Heart right ventricle (tissue), 16 donors: ENCODE results near the gene KRTAP10-9. TPM values are rescaled to one million over a fixed set of nuclear protein-coding genes. Genes with fewer than 3 reads are reported as not detected.
A peak's percentile ranks its signal among the peaks of the same experiment; 100 is the strongest.

Experiments used
- ATAC-seq, 8 donors: fragments of 200-7000 bp; cut with Tn5 transposase; one replicate each; pipeline ENCODE4 v1.9.1; 2020; ENCODE audit warnings: mild to moderate bottlenecking in 8 of 8, moderate library complexity in 8 of 8, moderate number of reproducible peaks in 1 of 8
- DNase-seq, 2 donors: peaks; one replicate each; pipeline ENCODE4 v3.0.0-alpha.2; 2020
- H3K27ac ChIP-seq, 10 donors: fragments of 200-600 bp; sonication (generic) in 2 of 10; one replicate each; pipeline versions ENCODE4 v1.5.0 to v1.8.0; 2020 to 2022; ENCODE audit warnings: mild to moderate bottlenecking in 3 of 10
- H3K27me3 ChIP-seq, 7 donors: fragments of 200-600 bp; one replicate each; pipeline ENCODE4 v1.8.0; 2021 to 2022; ENCODE audit warnings: mild to moderate bottlenecking in 2 of 7
- H3K36me3 ChIP-seq, 9 donors: fragments of 200-600 bp; sonication (generic) in 1 of 9; one replicate each; pipeline versions ENCODE4 v1.5.0 to v1.8.0; 2020 to 2022; ENCODE audit warnings: mild to moderate bottlenecking in 2 of 9
- H3K4me1 ChIP-seq, 9 donors: fragments of 200-600 bp; sonication (generic) in 1 of 9; one replicate each; pipeline versions ENCODE4 v1.5.0 to v1.8.0; 2020 to 2022; ENCODE audit warnings: mild to moderate bottlenecking in 4 of 9
- H3K4me3 ChIP-seq, 10 donors: fragments of 200-600 bp; sonication (generic) in 2 of 10; one replicate each; pipeline versions ENCODE4 v1.5.0 to v1.8.0; 2020 to 2022; ENCODE audit warnings: mild to moderate bottlenecking in 7 of 10, moderate library complexity in 2 of 10
- H3K9me3 ChIP-seq, 11 donors: fragments of 200-600 bp in 10 of 11; sonication (generic) in 2 of 11; one replicate each; pipeline versions ENCODE4 v1.5.0 to v1.8.0; 2013 to 2022; ENCODE audit warnings: mild to moderate bottlenecking in 2 of 11, control low read depth in 1 of 11, moderate library complexity in 1 of 11
- WGBS, 2 donors: extraction: QIAGEN DNeasy Blood & Tissue Kit; methylation state at CpG; one replicate each; pipeline ENCODE4 v1.1.7; 2013; ENCODE audit warnings: inconsistent platforms in 1 of 2; 5-methylcytosine and 5-hydroxymethylcytosine counted together
- intact Hi-C, 10 donors: fragments of 100-400 bp; cut with DNase I; formaldehyde crosslinking; loops; one replicate each; pipeline versions ENCODE4 v1.11.1 to v1.14.2; 2022
- polyA plus RNA-seq, 2 donors: library from polyadenylated mRNA; stranded (reverse); fragments of 200-250 nt; gene quantifications; one replicate each; pipeline ENCODE4 v1.2.3, GENCODE V29; 2013
- total RNA-seq, 10 donors: library from RNA; stranded (reverse); fragmentation: NEBNext Ultra II Directional in 3 of 10; extraction: Animal tissue kit (Norgen Biotek cat#: 25700) in 3 of 10; gene quantifications; one replicate each; pipeline versions ENCODE4 v1.2.1 to v1.2.4, GENCODE V29; 2021 to 2023
- TF ChIP-seq, protein P1 (sequence below), 9 donors: fragments of 200-600 bp; sonication (generic) in 2 of 9; IDR thresholded peaks; one replicate each; pipeline versions ENCODE4 v1.5.0 to v1.8.0; 2021 to 2022; ENCODE audit warnings: antibody characterized with exemption in 9 of 9, mild to moderate bottlenecking in 5 of 9, moderate library complexity in 1 of 9
- donor health status: Arrhythmogenic right ventricular cardiomyopathy.
- donor health status: ischemic (EF 13 %, LVEDD 7.1; RV severe dilation, severe dysfunction).
- donor health status: healthy with polysubstance abuse.
- donor health status: DM: no; HTN: yes; CAD: no.
- donor health status: DM: no; HTN: no; CAD: no.
- donor health status: ischemic (EF 25% LVEDD 6.9; RV normal size, moderate dysfunction).
- donor health status: ischemic (EF 25% LVEDD 5.7; RV mildly dilated, moderate dysfunction).
- donor health status: healthy.
- donor health status: DM: yes; HTN: yes; CAD: no.
- donor health status: Ischemic cardiomyopathy.
- donor health status: ischemic (EF 35%, LVEDD 5.7; RV mildly dilated, moderate dysfunction).
- donor health status: nonischemic (EF 11% LVEDD 7.7; RV severe dilation, severe dysfunction).
- donor health status: DM: yes; HTN: yes; CAD: no.
- donor health status: PGD.
- donor health status: ischemic (EF 29% LVEDD 5.4; RV normal size, mild dysfunction).
- donor health status: nonischemic (EF 23%, LVEDD 6.1; RV moderate dilation, normal function).

Gene KRTAP10-9
- total and polyA plus RNA-seq, 12 donors: not detected

DNA sequence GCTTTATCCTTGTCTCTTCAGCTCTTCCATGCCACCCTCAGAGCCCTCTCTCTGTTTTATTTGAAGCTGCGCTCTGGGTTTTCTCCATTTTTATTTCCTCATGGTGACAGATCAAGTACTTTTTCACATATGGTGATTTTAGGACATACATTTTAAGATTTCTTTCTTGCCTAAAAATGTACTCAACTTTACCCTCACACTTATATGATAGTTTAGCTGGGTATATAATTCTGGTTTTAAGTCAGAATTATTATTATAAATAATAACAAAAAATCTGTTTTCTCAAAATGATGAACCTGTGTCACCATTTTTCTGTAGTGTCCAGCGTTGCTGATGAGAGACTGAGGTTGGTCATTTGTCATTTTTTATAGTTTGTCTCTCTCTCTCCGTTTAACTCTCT is 45.7 kb upstream of the KRTAP10-9 start:
- no peak for ATAC-seq
- TF ChIP-seq, protein P1, sequence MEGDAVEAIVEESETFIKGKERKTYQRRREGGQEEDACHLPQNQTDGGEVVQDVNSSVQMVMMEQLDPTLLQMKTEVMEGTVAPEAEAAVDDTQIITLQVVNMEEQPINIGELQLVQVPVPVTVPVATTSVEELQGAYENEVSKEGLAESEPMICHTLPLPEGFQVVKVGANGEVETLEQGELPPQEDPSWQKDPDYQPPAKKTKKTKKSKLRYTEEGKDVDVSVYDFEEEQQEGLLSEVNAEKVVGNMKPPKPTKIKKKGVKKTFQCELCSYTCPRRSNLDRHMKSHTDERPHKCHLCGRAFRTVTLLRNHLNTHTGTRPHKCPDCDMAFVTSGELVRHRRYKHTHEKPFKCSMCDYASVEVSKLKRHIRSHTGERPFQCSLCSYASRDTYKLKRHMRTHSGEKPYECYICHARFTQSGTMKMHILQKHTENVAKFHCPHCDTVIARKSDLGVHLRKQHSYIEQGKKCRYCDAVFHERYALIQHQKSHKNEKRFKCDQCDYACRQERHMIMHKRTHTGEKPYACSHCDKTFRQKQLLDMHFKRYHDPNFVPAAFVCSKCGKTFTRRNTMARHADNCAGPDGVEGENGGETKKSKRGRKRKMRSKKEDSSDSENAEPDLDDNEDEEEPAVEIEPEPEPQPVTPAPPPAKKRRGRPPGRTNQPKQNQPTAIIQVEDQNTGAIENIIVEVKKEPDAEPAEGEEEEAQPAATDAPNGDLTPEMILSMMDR (IDR thresholded peaks at IDR 0.05): no peak
- intact Hi-C loops: no loop called here
- H3K9me3 ChIP-seq: peaks cover 0 to 44% (median 18%) of the 10 kb centered on the region in 11 donors
- no peaks in the 10 kb centered on the region for H3K4me1 ChIP-seq
- DNase-seq: no peak
- no peak overlapping the region for H3K4me3 ChIP-seq
- peaks cover 0 to 50% (median 17%) of the 10 kb centered on the region in 7 donors for H3K27me3 ChIP-seq
- H3K27ac ChIP-seq: no peak overlapping the region
- WGBS, 2 donors: 84 to 89% methylated on average over 3 of the region's 3 CpGs
- H3K36me3 ChIP-seq: no peaks in the 10 kb centered on the region

DNA sequence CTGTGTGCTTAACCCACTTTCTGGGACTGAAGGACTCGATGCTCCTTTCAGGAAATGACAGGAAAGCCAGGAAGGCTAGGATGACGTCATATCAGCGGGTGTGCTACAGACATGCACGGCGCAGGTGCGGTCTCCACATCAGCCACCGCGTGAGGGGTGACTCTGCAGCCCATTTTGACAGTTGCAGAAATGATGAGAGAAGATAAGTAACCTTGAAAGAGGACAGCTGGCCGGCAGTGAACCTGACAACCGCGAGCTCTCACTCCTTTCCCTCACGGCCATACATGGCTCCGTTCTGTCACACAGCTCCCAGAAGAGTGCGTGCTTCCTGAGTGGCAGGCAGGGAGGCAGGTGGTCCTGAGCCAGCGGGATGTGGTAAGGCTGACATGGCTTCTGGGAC is 44.8 kb upstream of the KRTAP10-9 start:
- no peaks in the 10 kb centered on the region for H3K36me3 ChIP-seq
- TF ChIP-seq, protein P1 (IDR thresholded peaks at IDR 0.05): no peak
- intact Hi-C loops: no loop called here
- no peak overlapping the region for H3K4me3 ChIP-seq
- no peak for ATAC-seq
- H3K27me3 ChIP-seq: peaks cover 0 to 58% (median 22%) of the 10 kb centered on the region in 7 donors
- peaks cover 0 to 41% (median 11%) of the 10 kb centered on the region in 11 donors for H3K9me3 ChIP-seq
- no peak for DNase-seq
- no peaks in the 10 kb centered on the region for H3K4me1 ChIP-seq
- WGBS, 2 donors: 51 to 63% methylated on average over 15 of the region's 15 CpGs
- no peak overlapping the region for H3K27ac ChIP-seq

DNA sequence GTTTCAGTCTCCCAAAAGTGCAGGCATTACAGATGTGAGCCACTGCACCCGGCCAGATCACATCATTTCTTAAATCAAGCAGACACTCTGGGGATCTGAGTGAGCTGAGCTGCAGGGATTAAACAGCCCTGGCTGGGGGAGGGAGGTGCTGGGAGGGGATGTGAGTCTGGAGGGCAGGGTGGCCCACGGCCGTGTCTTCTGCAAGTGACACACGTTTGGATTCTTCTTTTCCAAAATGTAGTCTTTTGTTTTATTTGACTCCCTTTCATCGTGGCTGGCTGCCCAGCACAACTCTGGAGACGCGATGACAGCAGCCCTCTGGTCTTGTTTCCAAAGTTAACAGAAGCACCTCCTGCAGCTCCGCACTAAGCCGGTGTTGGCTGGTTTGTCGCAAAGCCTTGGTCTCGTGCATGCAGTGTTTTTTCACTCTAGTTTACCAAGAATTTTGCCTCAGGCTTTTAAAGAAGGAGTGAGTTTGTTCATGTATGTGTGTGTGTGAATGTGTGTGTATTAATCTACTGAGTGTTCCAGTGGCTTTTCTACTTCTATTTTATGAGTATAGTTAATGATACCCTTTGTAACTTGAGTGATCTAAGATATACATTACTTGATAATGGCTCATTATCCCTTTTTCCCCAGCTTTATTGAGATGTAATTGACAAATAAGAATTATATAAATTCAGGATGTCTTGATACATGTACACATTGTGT is 43.6 kb upstream of the KRTAP10-9 start:
- TF ChIP-seq, protein P1 (IDR thresholded peaks at IDR 0.05): no peak
- peaks cover 0 to 61% (median 22%) of the 10 kb centered on the region in 7 donors for H3K27me3 ChIP-seq
- no peak overlapping the region for H3K27ac ChIP-seq
- intact Hi-C loops: no loop called here
- DNase-seq (no peak), ATAC-seq (peak in 3 of 8 donors; percentile 66 to 78 (median 71))
- no peaks in the 10 kb centered on the region for H3K36me3 ChIP-seq
- H3K4me1 ChIP-seq: no peaks in the 10 kb centered on the region
- WGBS, 2 donors: 9 to 17% methylated on average over 11 of the region's 11 CpGs
- H3K4me3 ChIP-seq: no peak overlapping the region
- H3K9me3 ChIP-seq: peaks cover 0 to 33% (median 3%) of the 10 kb centered on the region in 11 donors

DNA sequence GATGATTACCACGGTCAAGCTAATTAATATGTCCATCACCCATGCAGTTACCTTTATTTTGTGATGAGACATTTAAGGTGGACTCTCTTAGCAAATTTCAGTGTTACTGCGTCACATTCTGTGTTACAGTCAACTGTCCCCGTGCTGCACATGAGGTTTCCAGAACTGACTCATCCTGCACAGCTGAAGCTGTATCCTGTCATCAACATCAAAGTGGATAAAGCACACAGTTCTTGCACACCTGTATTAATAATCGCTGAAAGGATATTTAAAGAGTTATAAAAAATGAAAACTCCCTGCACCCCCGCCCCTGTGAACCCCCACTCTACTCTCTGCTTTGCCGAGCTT is 43.1 kb upstream of the KRTAP10-9 start:
- Histone ChIP-seq H3K36me3 (no peaks in the 10 kb centered on the region), H3K27ac (no peak overlapping the region), H3K27me3 (peaks cover 0 to 61% (median 22%) of the 10 kb centered on the region in 7 donors), H3K4me3 (no peak overlapping the region), H3K4me1 (no peaks in the 10 kb centered on the region), H3K9me3 (peaks cover 0 to 33% (median 3%) of the 10 kb centered on the region in 11 donors)
- ATAC-seq (no peak), DNase-seq (no peak)
- 71% methylated on average over 6 of the region's 6 CpGs for WGBS, 2 donors
- intact Hi-C loops: no loop called here
- TF ChIP-seq, protein P1 (IDR thresholded peaks at IDR 0.05): no peak
